Epithelial cell of esophagus (primary cell): Measurements from ENCODE around the gene ZNF518B.

Experiments
- DNase-seq: peaks from one replicate; pipeline ENCODE4 v3.0.0; 2010; ENCODE audit warnings: low read depth
- H3K4me3 ChIP-seq: 2 replicates; pipeline ENCODE4 v1.5.1; 2011; ENCODE audit warnings: mild to moderate bottlenecking, low read length, control low read depth
- CTCF ChIP-seq: IDR thresholded peaks from 2 replicates; pipeline ENCODE4 v1.5.1; 2011; ENCODE audit warnings: low read depth, mild to moderate bottlenecking, low read length, control low read depth, inconsistent platforms; ENCODE audit not compliant: insufficient read depth; ENCODE audit errors: missing control alignments

The ZNF518B gene

GRCh38 chr4:10457255-10457801 lies at the start of gene ZNF518B:
Gene ZNF518B, minus strand, starts transcription at chr4:10457426. Its CDS starts 11,098 bp downstream, at chr4:10446328.
- DNase-seq, result peak; percentile 70
- H3K4me3 ChIP-seq, result peak within 1 kb of the TSS; percentile 59
- TF ChIP-seq CTCF, result no peak

GRCh38 chr4:10506077-10506476 lies 48.9 kb upstream of the ZNF518B start:
- DNase-seq, result no peak
- no peak overlapping the region for H3K4me3 ChIP-seq
- no peak for TF ChIP-seq CTCF

GRCh38 chr4:10504570-10505179 lies 47.4 kb upstream of the ZNF518B start:
- H3K4me3 ChIP-seq, result no peak overlapping the region
- no peak for TF ChIP-seq CTCF
- DNase-seq, result no peak

- TF ChIP-seq CTCF, result no peak
- no peak overlapping the region for H3K4me3 ChIP-seq
- DNase-seq, result no peak
These were observed 45.5 kb upstream of the ZNF518B start for GRCh38 chr4:10502717-10503116.

- no peak overlapping the region for H3K4me3 ChIP-seq
- no peak for DNase-seq
- no peak for TF ChIP-seq CTCF
These were observed 43.5 kb upstream of the ZNF518B start for GRCh38 chr4:10500776-10501175.

GRCh38 chr4:10496200-10496599 lies 39.0 kb upstream of the ZNF518B start:
- no peak overlapping the region for H3K4me3 ChIP-seq
- no peak for DNase-seq
- no peak for TF ChIP-seq CTCF

GRCh38 chr4:10495651-10496050 lies 38.4 kb upstream of the ZNF518B start:
- H3K4me3 ChIP-seq, result no peak overlapping the region
- no peak for DNase-seq
- TF ChIP-seq CTCF, result no peak
